ENCODE measurements around the gene EHBP1.
"Not testable (repeated sequence)": the region's sequence is repeated elsewhere in the genome, so short reads cannot be mapped to it uniquely, and the experiment has no call there.

Gene EHBP1

DNA sequence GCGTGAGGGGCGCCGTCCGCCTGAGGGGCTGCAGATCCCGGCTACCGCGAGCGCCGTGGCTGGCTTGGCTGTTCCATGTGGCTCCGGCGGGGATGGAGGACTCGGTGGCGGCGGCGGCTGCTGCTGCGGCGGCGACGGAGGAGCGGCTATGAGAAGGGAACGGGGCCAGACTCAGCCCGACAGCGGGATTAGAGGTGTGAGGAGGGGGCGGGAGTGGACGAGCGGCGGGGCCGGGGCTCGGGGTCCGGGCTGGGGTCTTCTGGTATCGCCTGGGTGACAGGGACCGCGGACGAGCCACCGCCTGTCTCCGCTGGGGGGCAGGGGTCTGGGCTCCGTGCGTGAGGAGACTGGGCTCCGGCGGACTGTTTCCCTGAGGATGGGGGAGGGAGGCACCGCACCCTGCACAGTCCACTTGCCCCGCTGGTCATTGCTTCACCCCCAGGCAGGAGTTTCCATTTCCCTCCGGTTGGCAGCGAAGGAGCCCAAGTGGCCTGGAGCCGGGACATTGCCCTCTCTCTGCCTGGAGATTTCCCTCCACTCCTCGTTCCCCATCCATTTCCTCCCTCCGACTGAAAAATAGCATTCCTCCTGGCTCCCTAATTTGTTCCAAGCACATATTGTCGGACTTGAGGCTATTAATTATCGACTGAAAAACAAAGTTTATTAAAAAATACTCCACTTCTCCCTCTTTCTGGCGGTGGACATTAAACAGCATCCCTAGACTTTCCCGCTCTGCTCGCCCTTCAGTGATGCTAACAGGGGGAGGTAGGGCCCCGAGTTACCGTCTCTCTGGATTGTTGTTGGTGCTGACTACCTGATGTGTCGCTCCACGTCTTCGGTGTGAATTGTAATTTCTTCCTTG is 577 bp downstream of the EHBP1 start:
- DNase-seq (ENCODE audit: low read depth in 2 of 2) = peak; percentile 15 to 18

DNA sequence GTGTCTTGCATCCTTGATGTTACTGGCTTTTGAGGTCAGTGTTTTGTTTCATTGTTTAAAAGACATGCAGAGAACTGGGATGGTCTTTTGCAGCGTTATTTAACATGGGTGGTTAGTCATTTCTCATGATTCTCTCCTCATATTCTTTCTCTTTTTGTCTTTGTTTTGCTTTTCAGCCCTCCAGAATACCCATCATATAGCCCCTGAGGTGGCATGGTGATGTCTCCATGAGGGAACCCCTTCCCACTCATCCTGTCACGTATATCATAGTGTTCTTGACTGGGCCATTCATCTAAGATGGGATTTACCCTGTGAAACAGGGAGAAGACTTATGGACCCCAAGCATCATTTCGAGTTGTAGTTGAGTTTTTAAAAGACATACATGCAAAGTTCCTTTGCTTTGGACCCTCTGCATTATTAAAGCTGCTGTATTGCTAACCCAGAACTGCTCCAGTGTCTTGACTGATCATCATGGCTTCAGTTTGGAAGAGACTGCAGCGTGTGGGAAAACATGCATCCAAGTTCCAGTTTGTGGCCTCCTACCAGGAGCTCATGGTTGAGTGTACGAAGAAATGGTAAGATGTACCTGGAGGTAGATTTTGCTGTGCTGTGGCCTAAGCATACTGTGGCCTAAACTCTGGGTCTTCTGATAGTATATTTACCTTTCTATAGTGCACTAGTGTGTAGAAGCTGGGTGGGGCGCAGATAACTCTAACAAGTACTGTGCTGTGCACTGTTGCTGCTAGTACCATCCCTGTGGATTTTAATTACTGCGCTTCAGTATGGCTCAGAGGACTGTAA is 1.4 kb downstream of the EHBP1 start:
- no peak for DNase-seq (ENCODE audit: low read depth in 2 of 2)

DNA sequence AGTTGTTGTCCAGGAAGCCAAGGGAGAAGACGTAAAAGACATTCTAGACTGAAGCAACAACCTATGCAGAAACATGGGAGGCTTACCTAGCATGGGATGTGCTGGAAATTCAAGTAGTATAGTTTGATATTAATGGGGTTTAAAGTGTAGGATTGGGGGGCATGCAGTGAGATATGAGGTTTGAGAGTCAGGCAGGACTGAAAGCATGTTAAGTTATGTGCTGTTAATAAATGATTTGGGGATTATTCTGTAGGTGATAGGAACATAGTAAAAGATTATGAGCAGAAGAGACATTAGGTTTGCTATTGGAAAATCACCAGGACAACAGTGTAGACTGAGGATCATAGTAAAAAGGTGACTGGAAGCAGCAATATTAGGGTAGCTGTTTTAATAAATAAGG is 3.2 kb downstream of the EHBP1 start:
- DNase-seq (ENCODE audit: low read depth in 2 of 2) = no peak

DNA sequence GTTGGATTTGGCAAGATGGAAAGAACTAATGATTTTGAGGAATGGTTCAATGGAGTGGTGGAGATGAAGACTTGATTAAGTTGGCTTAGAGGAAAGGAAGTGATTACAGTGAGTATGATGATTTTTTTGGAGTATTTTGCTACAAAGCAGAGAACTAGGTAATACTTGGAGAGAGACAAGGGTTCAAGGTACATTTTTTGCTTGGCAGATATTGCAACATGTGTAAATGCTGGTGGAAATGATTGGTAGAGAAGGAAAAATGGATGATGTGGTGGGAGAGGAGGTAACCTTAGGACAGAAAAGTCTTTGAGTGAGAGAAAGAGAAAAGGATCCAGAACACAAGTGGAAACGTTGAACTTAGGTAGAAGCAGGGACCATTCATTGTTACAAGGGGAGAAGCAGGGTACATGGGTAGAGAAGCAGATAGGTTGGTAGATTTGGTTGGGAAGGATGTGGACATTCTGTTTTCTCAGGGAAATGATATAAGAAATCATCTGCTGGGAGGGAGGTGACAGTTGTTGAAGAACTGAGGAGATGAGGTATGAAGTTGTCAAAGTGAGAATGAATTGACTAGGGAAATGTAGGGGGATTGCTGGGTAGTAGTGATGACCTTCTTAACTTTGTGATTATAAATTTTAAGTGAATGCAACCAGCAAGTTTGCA is 6.5 kb downstream of the EHBP1 start:
- no peak for DNase-seq (ENCODE audit: low read depth in 2 of 2)

DNA sequence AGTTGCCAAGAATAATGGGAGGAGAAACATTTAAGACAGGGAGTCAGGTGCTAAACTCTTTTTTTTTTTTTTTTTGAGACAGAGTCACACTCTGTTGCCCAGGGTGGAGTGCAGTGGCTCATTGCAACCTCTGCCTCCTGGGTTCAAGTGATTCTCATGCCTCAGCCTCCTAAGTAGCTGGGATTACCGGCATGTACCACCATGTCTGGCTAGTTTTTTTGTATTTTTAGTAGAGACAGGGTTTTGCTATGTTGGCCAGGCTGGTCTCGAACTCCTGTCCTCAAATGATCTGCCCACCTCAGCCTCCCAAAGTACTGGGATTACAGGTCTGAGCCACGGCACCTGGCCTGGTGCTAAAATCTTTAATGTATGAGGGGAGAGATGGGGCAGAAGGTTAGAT is 7.7 kb downstream of the EHBP1 start:
- DNase-seq (ENCODE audit: low read depth in 2 of 2) = not testable (repeated sequence)

DNA sequence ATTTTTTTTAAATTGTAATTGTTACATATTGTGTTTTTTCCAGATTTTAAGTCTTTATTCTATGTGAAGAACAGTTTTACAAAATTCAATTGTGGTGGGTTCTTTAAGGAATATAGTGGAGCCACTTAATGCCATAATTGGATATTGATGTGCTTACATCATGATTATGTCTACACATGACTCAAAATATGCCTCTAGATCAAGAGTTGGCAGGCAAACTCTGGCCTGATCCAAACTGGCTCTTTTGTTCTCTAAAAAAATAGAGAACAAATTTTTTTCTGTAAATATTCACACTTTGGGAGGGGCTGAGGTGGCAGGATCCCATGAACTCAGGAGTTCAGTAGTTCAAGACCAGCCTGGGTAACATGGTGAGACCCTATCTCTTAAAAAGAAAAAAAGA is 8.3 kb downstream of the EHBP1 start:
- DNase-seq (ENCODE audit: low read depth in 2 of 2) = no peak

DNA sequence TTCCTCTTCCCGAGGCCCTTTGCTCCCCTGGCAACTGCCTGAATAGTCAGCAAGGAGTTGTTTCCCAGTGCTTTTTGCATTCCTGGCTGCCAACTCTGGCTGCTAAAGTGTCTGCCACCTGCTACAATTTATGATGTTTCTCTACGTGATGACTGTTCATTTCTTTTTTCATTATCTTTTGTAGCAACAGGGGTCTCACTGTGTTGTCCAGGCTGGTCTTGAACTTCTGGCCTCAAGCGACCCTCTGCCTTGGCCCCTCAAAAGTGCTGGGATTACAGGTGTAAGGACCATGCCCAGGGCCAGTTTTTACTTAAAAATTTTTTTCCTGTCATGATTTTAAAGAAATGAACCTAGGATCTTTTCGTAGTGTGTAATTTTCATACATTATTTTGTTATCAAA is 11.3 kb downstream of the EHBP1 start:
- no peak for DNase-seq (ENCODE audit: low read depth in 2 of 2)

DNA sequence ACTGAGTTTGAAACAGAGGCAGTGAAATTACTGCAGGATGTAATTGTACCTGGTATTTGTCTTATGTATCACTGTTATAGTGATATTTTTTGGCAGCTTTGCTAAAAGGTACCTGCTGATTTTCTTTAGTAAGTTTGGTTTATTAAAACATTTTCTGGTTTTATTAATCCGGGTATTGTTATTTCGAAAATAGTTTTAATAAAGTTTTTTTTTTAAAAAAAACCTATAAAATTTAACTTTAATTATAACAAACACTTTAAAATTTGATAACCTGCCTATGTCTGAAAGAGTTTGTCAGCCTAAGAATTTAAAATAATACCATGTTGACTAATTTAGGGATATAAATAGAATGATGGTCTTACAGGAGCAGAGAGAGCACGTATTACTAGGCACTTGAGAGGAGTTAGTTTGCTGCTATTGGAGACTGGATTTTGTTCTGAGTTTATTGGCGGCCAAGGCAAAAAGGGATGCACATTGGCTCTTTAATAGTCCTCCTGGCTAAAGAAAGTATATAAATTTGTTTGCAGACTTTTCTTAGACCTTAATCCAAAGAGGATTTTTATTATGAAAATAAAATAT is 12.1 kb downstream of the EHBP1 start:
- no peak for DNase-seq (ENCODE audit: low read depth in 2 of 2)

DNA sequence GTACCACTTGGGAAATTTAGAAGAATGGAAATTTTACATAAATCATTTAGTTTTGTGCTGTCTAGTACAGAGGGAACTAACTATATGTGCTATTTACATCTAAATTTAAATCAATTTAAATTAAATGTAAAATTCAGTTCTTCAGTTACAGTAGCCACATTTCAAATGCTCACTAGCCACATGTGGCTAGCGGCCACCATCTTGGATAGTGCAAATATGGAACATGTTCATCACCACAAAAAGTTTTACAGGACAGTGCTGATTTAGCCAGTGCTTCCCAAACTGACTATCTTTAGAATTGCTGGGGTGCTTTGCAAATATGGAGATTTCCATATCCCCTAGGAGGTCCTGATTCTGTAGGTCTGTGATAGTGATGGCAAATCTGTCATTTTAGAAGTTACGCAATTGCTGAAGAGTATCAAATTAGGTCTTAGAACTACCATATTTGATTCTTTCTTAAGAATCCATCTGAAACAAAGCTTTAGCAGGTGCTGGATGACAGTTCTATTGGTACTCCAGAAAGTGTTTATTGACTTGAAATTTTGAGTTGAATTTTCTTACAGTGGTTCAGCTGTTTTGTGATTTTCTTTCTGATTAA is 12.8 kb downstream of the EHBP1 start:
- DNase-seq (ENCODE audit: low read depth in 2 of 2) = no peak

DNA sequence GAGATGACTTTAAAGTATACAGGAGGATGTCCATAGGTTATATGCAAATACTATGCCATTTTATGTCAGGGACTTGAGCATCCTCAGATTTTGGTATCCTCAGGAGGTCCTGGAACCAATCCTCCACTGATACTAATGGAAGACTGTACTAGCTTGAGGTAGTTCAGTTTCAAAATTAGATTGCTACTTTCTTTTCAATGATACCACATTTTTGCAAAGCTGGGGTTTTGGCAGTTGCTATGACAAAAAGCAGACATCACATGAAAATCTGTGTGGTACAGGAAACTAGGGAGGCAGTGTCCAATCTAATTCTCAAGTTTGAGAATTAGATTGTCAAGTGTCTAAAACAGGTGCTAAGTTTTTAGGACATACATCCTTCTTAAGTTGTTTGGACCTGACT is 14.2 kb downstream of the EHBP1 start:
- DNase-seq (ENCODE audit: low read depth in 2 of 2) = no peak

DNA sequence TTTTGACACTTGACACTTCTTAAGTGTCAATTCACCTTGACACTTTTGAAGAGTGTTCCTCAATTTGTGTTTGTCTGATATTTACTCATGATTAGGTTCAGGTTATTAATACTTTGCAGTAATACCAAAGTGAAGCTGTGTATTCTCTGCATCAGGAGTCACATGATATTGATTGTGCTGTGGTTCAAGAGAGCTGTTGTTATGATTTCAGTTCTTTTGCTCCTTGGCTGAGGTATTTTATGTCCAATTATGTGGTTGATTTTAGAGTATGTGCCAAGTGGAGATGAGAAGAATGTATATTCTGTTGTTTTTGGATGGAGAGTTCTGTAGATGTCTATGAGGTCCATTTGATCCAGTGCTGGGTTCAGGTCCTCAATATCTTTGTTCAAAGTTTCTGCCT is 17.2 kb downstream of the EHBP1 start:
- no peak for DNase-seq (ENCODE audit: low read depth in 2 of 2)

DNA sequence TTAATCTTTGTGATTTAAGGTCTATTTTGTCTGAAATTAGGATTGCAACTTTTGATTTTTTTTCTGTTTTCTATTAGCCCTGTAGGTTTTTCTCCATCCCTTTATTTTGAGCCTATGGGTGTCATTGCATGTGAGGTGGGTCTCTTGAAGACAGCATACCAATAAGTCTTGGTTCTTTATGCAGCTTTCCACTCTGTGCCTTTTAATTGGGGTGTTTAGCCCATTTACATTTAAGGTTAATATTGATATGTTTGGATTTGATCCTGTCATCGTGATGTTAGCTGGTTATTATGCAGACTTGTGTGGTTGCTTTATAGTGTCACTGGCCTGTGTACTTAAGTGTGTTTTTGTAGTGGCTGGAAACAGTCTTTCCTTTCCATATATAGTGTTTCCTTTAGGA is 17.7 kb downstream of the EHBP1 start:
- DNase-seq (ENCODE audit: low read depth in 2 of 2) = no peak

DNA sequence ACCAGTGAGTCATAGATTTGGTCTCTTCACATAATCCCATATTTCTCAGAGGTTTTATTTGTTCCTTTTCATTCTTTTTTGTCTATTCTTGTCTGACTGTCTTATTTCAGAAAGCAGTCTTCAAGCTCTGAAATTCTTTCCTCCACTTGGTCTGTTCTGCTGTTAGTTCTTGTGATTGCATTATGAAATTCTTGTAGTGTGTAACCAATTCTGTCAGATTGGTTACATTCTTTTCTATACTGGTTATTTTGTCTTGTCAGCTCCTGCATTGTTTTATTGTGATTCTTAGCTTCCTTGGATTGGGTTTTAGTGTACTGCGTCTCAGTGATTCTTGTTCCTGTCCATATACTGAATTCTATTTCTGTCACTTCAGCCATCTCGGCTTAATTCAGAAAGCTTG is 18.6 kb downstream of the EHBP1 start:
- DNase-seq (ENCODE audit: low read depth in 2 of 2) = no peak

DNA sequence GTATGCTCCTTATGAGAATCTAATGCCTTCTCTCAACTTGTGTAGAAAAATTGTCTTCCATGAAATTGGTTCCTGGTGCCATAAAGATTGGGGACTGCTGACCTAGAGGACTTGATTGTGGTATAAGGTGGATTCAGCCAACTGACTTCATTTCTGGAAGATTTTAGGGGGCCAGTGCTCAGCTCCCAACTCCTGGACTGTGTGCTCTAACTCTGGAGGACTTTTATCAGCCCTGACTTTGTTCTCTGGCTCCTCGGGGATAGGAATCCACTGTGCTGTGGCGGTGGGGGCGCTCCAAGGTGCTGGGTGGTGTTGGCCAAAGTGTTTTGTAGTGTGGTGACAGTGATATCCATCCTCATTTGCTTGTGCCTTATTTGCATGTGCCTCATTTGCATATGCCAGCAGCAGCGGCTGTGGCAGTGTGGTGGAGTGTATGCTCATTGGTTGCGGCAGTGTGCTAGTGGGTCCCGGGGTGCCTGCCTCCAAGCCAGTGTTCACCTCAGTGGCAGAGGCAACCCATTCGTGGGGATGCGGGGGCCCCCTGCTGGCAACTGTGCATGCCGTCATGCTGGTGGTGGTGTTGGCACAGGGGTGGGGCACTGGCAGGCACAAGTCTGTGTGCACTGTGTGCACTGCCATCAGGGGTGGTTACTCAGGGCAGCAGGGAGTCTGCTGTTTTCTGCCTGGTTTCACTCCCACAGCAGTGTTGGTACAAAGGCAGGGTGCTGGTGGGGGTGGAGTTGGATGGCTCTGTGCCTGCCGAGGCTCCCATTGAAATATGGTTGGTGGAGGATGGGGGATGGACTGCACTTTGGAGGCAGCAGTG is 19.6 kb downstream of the EHBP1 start:
- no peak for DNase-seq (ENCODE audit: low read depth in 2 of 2)

DNA sequence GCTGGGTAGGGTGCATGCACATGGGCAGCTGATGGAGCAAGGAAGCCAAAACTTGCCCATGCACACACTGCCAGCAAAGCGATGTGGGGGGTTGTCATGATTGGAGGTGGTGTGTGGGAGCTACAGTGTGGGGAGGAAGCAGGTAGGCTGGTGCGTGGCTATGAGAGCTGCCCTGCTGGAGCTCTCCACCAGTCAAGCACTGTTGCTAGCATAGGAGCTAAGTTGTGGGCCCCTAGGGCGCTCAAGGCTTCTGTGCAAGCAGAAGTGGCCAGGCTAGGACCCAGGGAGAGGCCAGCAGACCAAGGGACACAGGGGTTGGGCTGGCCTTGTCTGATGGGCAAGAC is 20.2 kb downstream of the EHBP1 start:
- DNase-seq (ENCODE audit: low read depth in 2 of 2) = no peak

DNA sequence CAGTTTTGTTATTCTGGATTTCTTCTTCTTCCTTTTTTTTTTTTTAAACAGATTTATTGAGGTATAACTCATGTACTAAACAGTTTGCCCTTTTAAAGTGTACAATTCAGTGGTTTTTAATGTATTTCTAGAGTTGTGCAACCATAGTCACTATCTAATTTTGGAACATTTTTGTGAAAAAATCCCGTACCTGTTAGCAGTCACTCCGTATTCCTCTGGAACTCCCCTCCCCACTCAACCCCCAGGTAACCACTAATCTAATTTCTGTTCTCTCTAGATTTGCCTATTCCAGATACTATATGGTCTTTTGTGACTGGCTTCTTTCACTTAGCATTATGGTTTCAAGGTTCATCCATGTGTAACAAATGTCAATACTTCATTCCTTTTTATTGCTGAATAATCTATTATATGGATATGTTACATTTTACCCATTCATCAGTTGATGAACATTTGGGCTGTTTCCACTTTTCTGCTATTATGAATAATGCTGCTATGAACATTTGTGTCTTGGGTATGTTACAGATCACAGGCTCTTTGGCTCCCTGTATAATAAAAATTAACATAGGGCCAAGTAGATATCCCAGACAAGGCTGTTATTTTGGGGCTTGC is 21.9 kb downstream of the EHBP1 start:
- DNase-seq (ENCODE audit: low read depth in 2 of 2) = no peak

DNA sequence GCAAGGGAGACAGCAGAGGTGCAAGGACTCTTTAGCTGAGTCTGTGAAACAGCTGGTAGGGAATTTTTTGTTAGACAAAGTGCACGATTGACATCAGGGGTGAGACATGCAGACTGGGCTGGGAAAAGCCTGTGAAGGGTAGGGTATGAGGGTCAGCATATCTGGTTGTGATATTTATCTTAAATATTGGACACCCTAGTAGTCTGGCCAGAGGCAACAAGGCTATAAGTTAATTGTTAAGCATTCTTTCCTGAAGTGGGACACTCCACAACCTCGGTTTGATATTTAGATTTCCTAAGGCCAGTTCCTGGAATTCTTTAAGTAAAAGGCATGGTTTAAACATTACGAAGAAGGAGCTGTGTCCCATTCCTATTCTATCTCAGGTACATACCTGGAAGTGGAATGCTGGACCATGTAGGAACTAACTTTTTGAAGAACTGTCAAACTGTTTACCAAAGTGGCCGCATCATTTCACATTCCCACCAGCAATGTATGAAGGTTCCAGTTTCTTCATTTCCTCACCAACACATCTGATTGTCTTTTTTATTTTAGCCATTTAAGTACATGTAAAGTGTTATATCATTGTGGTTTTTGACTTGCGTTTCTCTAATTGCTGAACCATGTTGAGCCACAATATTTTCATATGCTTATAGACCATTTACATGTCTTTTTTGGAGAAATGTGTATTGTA is 22.5 kb downstream of the EHBP1 start:
- no peak for DNase-seq (ENCODE audit: low read depth in 2 of 2)

DNA sequence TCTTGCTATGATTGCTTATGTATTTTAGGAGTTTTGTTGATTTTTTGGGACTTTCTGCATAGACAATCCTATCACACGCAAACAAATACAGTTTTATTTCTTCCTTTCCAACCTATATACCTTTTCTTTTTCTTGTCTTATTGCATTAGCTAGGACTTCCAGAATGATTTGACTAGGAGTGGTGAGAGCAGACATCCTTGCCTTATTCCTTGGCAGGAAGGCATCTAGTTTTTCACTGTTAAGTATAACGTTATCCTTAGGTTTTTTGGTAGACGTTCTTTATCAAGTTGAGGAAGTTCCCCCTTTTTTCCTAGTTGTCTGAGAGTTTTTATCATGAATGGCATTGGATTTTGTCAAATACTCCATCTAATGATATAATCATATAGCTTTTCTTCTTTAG is 25.8 kb downstream of the EHBP1 start:
- no peak for DNase-seq (ENCODE audit: low read depth in 2 of 2)

DNA sequence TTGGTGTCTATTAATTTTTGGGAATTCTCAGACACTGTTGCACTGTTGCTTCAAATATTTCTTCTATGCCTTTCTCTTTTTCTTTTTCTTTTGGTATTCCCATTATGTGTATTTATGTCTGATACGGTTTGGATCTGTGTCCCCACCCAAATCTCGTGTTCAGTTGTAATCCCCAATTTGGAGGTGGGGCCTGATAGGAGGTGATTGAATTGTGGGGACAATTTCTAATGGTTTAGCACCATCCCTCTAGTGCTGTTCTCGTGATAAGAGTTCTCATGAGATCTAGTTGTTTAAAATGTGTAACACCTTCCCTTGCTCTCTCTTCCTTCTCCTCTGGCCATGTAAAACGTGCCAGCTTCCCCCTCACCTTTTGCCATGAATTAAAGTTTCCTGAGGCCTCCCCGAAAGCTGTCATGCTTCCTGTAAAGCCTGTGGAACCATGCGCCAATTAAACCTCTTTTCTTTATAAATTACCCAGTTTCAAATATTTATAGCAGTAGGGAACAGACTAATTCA is 26.8 kb downstream of the EHBP1 start:
- DNase-seq (ENCODE audit: low read depth in 2 of 2) = no peak

DNA sequence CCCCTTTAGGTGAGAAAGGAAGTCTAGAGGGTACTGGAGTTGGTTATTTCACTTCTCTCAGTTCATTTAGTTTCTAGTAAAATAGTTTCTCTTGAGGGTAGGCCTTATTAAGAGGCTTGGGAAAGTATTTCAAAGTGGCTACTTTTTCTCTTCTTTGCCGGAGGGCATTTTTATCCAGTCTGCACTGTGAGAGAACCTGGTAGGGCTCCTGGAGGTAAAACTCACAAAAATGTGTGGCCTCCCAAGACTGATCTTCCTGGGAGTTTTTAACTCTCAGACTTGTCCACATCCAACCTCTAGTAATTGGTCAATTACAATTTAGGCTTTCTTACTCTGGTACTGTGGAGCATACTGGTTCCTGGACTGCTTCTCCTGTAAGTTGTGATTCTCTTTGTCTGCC is 28.0 kb downstream of the EHBP1 start:
- no peak for DNase-seq (ENCODE audit: low read depth in 2 of 2)

All from stimulated activated CD4-positive, alpha-beta T cell treated with anti-CD3 and anti-CD28 coated beads, Interleukin-15, amount 100 ng/mL, for 48 hours (primary cell).